GM18519 (cell line): ENCODE measurements around the gene PC.
A peak's percentile ranks its signal among the peaks of the same experiment; 100 is the strongest.
"Not testable (repeated sequence)": the region's sequence is repeated elsewhere in the genome, so short reads cannot be mapped to it uniquely, and the experiment has no call there.

Experiments
- ATAC-seq: cut with Tn5 transposase; IDR thresholded peaks from one replicate; pipeline ENCODE4 v1.9.1; 2021; ENCODE audit warnings: mild to moderate bottlenecking, moderate library complexity; ENCODE audit not compliant: unreplicated experiment, low FRiP score

The PC gene

DNA sequence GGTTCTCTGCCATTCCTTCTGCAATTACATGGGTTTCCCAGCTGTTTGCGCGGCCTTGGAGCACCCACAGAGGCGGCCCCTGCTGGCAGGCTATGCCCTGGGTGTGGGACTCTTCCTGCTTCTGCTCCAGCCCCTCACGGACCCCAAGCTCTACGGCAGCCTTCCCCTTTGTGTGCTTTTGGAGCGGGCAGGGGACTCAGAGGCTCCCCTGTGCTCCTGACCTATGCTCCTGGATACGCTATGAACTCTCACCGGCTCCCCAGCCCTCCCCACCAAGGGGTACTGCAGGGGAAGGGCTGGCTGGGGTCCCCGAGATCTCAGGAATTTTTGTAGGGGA is 112.3 kb downstream of the PC start:
- no peak for ATAC-seq

DNA sequence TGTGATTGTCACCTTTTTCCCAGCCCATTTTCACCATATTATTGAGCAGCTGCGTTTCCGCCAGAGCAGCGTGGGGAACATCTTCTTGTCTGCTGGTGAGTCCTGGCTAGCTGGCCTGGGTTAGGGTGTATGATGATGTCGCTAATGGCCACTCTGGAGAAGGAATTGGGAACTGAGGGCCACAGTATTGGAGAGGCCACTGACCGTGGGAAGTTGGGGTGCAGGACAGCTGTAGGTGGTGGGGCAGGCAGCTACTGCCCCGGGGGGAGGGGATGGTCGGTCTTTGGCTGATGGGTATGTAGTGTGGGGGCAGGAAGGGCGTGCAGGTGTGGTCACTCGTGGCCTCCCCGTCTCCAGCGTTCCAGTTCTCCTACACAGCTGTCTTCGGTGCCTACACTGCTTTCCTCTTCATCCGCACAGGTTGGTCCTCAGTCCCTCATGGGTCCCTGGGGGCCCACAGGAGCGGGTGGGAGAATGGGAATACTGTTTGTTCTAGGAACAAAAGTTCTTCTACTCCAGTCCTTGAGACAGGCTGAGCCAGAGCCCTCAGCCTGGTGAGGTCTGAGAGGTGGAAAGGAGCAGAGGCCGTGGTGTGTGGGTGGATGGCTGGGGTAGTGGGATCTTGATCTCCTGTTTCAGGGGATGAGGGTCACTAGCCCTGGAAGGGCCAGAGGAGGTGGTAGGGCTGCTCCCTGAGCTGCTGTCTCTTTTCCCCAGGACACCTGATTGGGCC is 112.9 kb downstream of the PC start:
- no peak for ATAC-seq

DNA sequence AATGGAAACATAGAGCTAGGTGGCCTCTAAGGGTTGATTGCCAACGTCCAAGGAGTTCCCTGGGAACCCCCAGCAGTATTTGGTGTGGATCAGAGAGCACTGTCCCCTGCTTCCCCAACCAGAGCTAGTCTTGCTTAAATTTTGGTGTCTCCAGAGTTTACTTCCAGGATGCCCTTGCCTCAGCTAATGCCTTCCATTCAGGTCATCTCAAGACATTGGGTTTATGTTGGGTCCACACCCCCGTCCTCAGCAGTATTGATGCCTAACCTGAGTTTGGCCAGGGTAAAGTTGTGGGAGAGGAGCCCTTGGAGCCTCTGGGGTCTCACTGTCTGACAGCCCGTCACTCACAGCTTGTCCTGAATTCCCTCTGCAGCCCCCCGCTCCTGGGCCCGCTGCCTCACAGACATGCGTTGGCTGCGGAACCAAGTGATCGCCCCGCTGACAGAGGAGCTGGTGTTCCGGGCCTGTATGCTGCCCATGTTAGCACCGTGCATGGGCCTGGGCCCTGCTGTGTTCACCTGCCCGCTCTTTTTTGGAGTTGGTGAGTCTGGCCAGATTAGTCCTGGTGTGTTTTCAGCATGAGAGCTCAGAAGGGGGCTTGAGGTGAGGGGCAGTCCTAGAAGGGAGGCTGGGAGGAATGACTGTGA is 113.6 kb downstream of the PC start:
- no peak for ATAC-seq

DNA sequence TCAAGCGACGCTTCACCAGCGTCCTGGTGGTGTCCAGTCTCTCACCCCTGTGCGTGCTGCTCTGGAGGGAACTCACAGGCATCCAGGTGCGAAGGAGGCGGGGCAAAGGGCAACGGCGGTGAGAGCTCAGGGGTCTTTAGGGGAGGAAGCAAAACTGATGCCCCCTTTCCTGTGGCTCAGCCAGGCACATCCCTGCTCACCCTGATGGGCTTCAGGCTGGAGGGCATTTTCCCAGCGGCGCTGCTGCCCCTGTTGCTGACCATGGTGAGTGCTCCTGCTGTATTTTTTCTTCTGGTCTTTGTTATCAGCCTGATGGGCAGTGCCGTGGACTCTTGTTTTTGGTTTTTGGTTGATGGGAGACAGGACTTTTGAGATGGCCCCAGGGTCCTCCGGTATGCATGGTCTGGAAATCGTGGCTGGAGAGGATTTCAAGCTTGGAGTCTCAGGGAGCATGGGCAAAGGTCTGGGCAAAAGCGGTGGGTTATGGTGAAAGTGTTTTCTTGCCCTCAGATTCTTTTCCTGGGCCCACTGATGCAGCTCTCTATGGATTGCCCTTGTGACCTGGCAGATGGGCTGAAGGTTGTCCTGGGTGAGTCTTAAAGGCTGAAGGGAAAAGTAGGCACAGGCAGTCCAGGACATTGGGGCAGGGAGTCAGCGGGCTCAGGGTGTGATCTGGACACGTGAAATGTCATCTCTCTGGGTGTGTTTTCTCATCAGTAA is 114.2 kb downstream of the PC start:
- no peak for ATAC-seq

DNA sequence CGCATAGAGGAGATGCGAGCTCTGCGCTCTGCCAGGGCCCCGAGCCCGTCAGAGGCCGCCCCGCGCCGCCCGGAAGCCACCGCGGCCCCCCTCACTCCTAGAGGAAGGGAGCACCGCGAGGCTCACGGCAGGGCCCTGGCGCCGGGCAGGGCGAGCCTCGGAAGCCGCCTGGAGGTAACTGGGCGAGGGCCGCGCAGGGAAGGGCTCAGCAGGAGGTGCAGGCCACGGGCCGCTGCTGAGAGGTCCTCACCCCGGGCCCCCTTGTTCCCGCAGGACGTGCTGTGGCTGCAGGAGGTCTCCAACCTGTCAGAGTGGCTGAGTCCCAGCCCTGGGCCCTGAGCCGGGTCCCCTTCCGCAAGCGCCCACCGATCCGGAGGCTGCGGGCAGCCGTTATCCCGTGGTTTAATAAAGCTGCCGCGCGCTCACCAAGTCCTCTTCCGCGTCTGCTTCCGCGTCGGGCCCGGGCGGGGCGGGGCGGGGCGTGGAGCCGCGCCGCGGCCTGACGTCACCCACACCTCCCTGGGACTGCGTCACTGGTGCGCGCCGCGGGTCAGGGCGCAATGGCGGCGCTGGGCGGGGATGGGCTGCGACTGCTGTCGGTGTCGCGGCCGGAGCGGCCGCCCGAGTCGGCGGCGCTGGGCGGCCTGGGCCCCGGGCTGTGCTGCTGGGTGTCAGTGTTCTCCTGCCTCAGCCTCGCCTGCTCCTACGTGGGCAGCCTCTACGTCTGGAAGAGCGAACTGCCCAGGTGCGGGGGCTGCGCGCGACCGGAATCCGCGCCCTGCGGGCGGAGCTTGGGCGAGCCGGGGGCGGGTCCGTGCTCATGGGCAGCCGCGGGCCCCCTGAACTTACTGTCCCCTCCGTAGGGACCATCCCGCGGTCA is 115.0 kb downstream of the PC start, which contains the start of gene RCE1:
RCE1 (plus strand) TSS at position 546 of the 880 bp plus-strand sequence; CDS start at position 561, 15 bp downstream.
- peak; percentile 61 for ATAC-seq

DNA sequence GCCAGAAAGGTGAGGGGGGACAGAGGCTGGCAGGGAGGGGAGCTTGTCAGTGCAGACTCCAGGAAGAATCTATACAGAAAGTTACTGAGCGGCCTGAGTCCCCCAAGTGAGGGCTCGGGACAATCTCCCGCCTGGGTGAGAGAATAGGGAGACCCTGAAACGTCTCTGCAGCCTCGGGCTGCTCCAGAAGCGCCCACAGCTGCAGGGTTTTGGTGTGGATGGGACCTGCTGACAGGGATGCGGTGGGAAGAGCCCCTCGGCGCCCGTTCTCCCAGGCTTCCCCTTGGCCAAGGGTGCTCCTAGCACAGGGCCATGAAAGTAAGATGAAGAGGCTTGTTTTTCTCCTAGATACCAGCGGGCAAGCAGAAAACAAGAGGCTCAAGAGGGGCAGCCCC is 115.7 kb downstream of the PC start:
- ATAC-seq = no peak

DNA sequence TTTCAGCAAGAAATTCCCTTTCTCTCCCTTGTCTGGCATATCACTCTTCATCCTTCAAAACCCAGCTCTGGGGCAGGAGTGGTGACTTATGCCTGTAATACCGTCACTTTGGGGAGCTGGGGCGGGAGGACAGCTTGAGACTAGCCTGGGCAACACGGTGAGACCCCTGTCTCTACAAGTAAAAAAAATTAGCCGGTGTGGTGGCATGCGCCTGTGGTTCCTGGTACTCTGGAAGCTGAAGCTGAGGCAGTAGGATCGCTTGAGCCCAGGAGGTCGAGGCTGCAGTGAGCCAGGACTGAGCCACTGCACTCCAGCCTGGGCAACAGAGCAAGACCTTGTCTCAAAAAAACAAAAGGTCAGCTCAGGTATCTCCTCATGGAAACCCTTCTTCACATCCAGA is 116.3 kb downstream of the PC start:
- ATAC-seq = no peak

DNA sequence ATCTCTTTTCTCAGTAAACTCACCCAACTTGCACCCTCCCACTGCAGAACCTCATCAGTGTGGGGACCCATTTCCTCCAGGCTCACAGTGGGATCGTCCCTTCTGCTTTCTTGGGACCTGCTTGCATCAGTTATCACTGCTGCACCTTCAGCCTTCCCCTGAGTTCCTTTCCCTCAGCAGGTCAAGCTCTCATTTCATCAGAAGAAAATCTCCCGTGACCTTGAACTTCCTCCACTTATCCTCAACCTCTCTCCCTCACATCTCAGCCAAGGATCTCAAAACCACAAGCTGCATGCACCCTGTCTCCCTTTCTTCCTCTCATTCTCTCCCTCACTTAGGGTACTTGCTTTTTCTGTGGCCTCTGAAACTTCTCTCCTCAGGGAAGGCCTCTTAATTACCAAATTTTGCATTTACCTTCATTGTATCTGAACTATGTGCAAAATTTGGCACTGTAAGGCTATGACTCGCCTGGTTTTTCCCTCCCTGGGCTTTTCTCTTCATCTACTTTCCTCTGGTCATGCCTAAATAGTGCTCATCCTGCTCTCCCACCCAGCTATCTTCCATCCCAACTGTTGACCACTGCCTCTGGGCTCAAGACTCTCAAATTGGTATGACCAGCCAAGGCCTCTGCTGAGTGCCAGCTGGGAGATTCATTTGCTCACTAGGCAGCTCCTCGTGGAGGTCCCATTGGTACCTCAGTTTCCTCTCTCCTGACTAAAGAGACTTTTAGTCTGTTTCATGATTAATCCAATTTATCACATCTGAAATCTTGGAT is 117.7 kb downstream of the PC start:
- ATAC-seq = no peak

DNA sequence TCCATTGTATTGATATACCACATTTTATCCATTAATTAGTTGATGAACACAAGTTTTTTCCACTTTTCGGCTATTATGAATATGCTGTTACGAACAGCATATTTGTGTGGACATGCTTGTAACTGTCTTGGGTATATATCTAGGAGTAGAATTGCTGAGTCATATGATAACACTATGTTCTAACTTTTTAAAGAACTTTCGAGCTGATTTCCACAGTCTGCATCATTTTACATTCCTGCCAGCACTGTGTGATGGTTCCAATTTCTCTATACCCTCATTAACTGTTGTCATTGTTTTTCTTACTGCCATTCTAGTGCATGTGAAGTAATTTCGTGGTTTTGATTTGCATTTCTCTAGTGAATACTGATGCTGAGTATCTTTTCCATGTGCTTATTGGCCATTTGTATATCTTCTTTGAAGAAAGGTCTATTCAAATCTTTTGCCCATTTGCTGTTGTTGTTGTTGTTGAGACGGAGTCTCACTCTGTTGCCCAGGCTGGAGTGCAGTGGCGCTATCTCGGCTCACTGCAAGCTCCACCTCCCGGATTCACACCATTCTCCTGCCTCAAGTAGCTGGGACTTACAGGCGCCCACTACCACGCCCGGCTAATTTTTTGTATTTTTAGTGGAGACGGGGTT is 122.3 kb downstream of the PC start:
- no peak for ATAC-seq

- no peak for ATAC-seq
These were observed 123.2 kb downstream of the PC start for GRCh38 chr11:66834943-66835342.

- ATAC-seq = no peak
These were observed 123.7 kb downstream of the PC start for GRCh38 chr11:66834539-66834845.

DNA sequence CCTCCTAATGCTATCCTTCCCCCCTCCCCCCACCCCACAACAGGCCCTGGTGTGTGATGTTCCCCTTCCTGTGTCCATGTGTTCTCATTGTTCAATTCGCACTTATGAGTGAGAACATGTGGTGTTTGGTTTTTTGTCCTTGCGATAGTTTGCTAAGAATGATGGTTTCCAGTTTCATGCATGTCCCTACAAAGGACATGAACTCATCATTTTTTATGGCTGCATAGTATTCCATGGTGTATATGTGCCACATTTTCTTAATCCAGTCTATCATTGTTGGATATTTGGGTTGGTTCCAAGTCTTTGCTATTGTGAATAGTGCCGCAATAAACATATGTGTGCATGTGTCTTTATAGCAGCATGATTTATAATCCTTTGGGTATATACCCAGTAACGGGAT is 133.6 kb downstream of the PC start:
- ATAC-seq = not testable (repeated sequence)

DNA sequence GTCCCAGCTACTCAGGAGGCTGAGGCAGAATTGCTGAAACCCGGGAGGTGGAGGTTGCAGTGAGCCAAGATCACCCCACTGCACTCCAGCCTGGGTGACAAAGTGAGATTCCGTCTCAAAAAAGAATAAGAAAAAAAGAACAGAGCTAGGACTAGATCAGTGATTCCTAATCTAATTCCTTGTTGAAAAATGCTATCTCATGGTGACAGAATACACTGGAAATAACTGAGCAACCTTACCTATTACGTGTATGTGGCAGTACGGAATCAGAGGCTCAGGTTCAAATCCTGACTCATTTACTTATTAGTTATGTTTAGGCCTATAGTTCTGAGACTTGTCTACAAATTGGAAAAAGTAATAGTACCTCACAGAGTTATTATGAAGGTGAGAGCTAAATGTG is 134.5 kb downstream of the PC start:
- no peak for ATAC-seq

GRCh38 chr11:66820901-66821300 is 137.3 kb downstream of the PC start:
- no peak for ATAC-seq

GRCh38 chr11:66820381-66820780 is 137.8 kb downstream of the PC start:
- no peak for ATAC-seq

GRCh38 chr11:66818231-66818955 is 139.8 kb downstream of the PC start:
- no peak for ATAC-seq

- ATAC-seq = no peak
These were observed 142.5 kb downstream of the PC start for GRCh38 chr11:66815646-66816045.

DNA sequence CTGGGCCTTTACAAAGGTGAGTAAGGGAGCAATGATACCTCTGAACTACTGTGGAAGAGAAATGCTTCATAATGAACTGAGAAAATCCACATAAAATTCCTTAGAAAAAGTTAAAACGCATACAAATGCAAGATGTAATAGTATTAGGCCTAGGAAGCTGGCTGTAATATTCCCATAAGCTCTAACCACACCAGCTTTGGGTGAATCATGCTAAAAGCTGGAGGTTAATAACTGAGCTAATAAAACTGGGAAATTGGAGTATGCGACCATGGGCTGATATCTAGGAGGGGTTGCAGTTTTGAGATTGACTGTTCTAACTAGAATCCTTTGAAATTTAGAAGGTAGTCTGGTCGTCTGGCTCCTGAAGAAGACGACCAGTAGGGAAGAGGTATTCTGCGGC is 143.5 kb downstream of the PC start:
- no peak for ATAC-seq

DNA sequence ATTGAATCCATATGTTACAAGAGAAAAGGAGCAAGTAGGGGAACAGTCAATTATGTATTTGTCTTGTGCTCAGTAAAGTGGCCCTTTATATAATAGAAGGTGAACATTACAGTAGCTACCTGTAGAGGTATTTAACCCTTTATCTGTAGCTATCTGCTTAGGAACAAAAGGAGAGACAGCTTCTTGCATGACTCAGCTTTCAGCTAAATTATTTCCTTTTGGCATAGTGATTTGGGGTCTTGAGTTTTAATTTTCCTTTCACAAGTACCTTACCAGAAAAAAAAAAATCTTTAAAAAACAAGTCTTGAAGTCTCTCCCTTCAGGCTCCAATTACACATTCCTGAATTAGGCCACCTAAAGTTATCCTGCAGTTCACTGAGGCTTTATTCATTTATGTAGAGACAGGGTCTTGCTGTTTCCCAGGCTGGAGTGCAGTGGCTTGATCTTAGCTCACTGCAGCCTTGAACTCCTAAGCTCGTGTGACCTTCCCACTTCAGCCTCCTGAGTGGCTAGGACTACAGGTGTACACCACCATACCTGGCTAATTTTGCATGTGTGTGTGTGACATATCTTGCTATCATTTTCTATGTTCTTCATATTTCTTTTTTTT is 147.5 kb downstream of the PC start:
- ATAC-seq = no peak
